ENCODE data around the gene MRPS16.

- TF ChIP-seq POLR2A (IDR thresholded peaks at IDR 0.05) (no peak), CTCF (IDR thresholded peaks at IDR 0.05) (no peak)
These were observed 18.6 kb downstream of the MRPS16 start for GRCh38 chr10:73233883-73234282.
